DOHH2 (cell line): ENCODE measurements around the gene MANEA.

ENCODE experiments used
- H3F3A ChIP-seq: fragments of 200-600 bp; sonication (generic), shearing (Covaris generic); 2 replicates; pipeline ENCODE4 v1.6.0; 2016; ENCODE audit warnings: antibody characterized with exemption, mild to moderate bottlenecking; ENCODE audit not compliant: control insufficient read depth, insufficient read depth
- H3K27ac ChIP-seq: fragments of 200-600 bp; sonication (generic); 2 replicates; pipeline ENCODE4 v1.5.1; 2014; ENCODE audit warnings: low read depth, mild to moderate bottlenecking, low read length, moderate library complexity
- H3K27me3 ChIP-seq: fragments of 200-600 bp; sonication (generic); 2 replicates; pipeline ENCODE4 v1.6.1; 2014; ENCODE audit warnings: mild to moderate bottlenecking, low read length, mixed read lengths; ENCODE audit not compliant: control insufficient read depth
- H3K36me3 ChIP-seq: fragments of 200-600 bp; sonication (generic); 2 replicates; pipeline ENCODE4 v1.6.1; 2014; ENCODE audit warnings: mild to moderate bottlenecking, low read length, moderate library complexity, mixed read lengths; ENCODE audit not compliant: control insufficient read depth
- H3K4me1 ChIP-seq: fragments of 200-600 bp; sonication (generic); 2 replicates; pipeline ENCODE4 v1.6.1; 2014; ENCODE audit warnings: mild to moderate bottlenecking, low read length, mixed read lengths; ENCODE audit not compliant: control insufficient read depth
- H3K4me2 ChIP-seq: fragments of 200-600 bp; sonication (generic); 2 replicates; pipeline ENCODE4 v1.6.0; 2014; ENCODE audit warnings: mild to moderate bottlenecking, low read length, moderate library complexity
- H3K4me3 ChIP-seq: fragments of 200-600 bp; sonication (generic); 2 replicates; pipeline ENCODE4 v1.5.1; 2014; ENCODE audit warnings: mild to moderate bottlenecking, low read length, mixed read lengths
- H3K79me2 ChIP-seq: fragments of 200-600 bp; sonication (generic); 2 replicates; pipeline ENCODE4 v1.6.1; 2014; ENCODE audit warnings: mild to moderate bottlenecking, low read length, mixed read lengths; ENCODE audit not compliant: control insufficient read depth
- H3K9me2 ChIP-seq: fragments of 200-600 bp; sonication (generic); replicated peaks from 2 replicates; pipeline ENCODE4 v1.6.1; 2014; ENCODE audit warnings: mild to moderate bottlenecking, low read length, mixed read lengths; ENCODE audit not compliant: control insufficient read depth
- H3K9me3 ChIP-seq: fragments of 200-600 bp; sonication (generic); 2 replicates; pipeline ENCODE4 v1.6.1; 2014; ENCODE audit warnings: antibody characterized with exemption, low read length, mixed read lengths; ENCODE audit not compliant: control insufficient read depth, insufficient read depth
- H4K20me1 ChIP-seq: fragments of 200-600 bp; sonication (generic); 2 replicates; pipeline ENCODE4 v1.6.0; 2014; ENCODE audit warnings: low read depth, mild to moderate bottlenecking, antibody characterized with exemption, low read length, moderate library complexity; ENCODE audit not compliant: control insufficient read depth, insufficient read depth
- EZH2phosphoT487 ChIP-seq: fragments of 200-600 bp; sonication (generic); IDR thresholded peaks from 2 replicates; pipeline ENCODE4 v1.6.1; 2017; ENCODE audit warnings: borderline replicate concordance, mild to moderate bottlenecking, antibody characterized with exemption, low read length, moderate library complexity, mixed read lengths
- TF ChIP-seq, protein P1 (sequence below): fragments of 200-600 bp; sonication (generic); IDR thresholded peaks from one replicate; pipeline ENCODE4 v1.5.1; 2014; ENCODE audit warnings: antibody characterized with exemption, mild to moderate bottlenecking, low read depth, low read length; ENCODE audit not compliant: poor library complexity, severe bottlenecking

Gene MANEA

DNA sequence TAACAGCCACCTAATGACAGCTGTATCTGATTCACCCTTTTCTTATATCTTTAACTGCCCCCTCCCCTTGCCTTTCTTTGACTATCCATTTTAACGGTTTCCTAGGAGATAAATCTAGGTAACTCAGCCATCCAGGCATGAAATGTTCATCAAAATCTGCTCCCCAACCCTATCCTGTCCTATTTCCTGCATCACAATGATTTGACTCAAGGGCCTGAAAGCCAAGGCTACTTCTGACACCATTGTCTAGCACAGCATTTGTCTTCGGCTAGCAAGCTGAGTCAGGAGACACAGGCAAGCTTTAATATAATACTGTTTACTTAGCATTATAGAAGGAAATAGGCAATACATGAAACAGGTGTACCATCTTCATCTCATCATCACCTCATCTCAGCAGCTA lies 31.6 kb upstream of the MANEA start:
- H3K79me2 ChIP-seq: no peaks in the 10 kb centered on the region
- no peak overlapping the region for H3K27ac ChIP-seq
- no peaks in the 10 kb centered on the region for H3K9me3 ChIP-seq

DNA sequence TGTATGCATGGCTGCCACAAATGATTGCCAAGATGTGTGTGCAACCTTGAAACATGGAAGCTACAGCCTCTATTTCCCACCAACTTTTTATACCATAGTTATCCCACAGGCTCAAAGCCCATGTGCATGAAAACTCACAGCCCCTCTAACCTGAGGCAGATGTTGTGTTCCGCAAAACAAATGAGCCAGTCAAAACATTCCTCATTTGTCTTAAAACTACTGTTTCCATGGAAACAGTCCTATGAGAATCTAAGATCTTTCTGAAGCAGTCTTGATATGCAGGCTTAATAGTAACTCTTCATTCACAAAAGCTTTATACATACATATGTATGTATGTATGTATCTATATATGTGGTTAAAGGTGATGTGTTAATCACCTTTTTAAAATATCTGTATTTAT lies 31.2 kb upstream of the MANEA start:
- H3K9me2 ChIP-seq: no peaks in the 10 kb centered on the region; the same call in 1 of the 2 replicates
- H3K27me3 ChIP-seq: peaks cover 4% of the 10 kb centered on the region; the same call in 1 of the 2 replicates
- H3K9me3 ChIP-seq: no peaks in the 10 kb centered on the region
- no peak overlapping the region for H3K4me2 ChIP-seq
- no peaks in the 10 kb centered on the region for H3F3A ChIP-seq
- no peaks in the 10 kb centered on the region for H3K36me3 ChIP-seq
- H3K4me3 ChIP-seq: no peak overlapping the region
- no peaks in the 10 kb centered on the region for H4K20me1 ChIP-seq
- H3K79me2 ChIP-seq: no peaks in the 10 kb centered on the region
- TF ChIP-seq EZH2phosphoT487: no peak
- TF ChIP-seq, protein P1, sequence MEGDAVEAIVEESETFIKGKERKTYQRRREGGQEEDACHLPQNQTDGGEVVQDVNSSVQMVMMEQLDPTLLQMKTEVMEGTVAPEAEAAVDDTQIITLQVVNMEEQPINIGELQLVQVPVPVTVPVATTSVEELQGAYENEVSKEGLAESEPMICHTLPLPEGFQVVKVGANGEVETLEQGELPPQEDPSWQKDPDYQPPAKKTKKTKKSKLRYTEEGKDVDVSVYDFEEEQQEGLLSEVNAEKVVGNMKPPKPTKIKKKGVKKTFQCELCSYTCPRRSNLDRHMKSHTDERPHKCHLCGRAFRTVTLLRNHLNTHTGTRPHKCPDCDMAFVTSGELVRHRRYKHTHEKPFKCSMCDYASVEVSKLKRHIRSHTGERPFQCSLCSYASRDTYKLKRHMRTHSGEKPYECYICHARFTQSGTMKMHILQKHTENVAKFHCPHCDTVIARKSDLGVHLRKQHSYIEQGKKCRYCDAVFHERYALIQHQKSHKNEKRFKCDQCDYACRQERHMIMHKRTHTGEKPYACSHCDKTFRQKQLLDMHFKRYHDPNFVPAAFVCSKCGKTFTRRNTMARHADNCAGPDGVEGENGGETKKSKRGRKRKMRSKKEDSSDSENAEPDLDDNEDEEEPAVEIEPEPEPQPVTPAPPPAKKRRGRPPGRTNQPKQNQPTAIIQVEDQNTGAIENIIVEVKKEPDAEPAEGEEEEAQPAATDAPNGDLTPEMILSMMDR: no peak
- H3K4me1 ChIP-seq: no peaks in the 10 kb centered on the region
- no peak overlapping the region for H3K27ac ChIP-seq

More for the DNA sequence above, 31.6 kb upstream of the MANEA start:
- no peak overlapping the region for H3K4me3 ChIP-seq
- no peaks in the 10 kb centered on the region for H3F3A ChIP-seq
- no peaks in the 10 kb centered on the region; the same call in 1 of the 2 replicates for H3K9me2 ChIP-seq
- H3K4me1 ChIP-seq: no peaks in the 10 kb centered on the region
- peaks cover 3% of the 10 kb centered on the region; the same call in 1 of the 2 replicates for H3K27me3 ChIP-seq
- TF ChIP-seq EZH2phosphoT487: no peak
- TF ChIP-seq, protein P1: no peak
- no peaks in the 10 kb centered on the region for H4K20me1 ChIP-seq
- no peak overlapping the region for H3K4me2 ChIP-seq
- no peaks in the 10 kb centered on the region for H3K36me3 ChIP-seq

DNA sequence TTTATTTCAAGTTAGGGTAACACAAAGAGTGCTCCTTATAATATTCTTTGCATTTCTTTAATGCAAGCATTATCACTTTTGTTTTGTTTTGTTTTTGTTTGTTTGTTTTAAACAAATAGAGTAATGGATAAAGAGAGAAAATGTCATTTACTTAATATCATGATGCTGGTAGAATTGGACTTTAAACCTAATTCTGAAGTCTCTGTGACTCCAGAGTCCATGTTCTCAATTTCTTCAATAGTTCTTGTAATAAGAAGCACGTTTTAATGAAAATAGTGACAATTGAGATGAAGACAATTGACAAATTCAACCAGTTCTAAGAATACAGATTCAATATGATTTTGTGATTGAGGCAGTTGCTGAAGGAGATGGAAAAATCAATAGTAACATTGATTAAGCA lies 30.3 kb upstream of the MANEA start:
- Histone ChIP-seq H3K4me3 (no peak overlapping the region), H3F3A (no peaks in the 10 kb centered on the region), H3K27ac (no peak overlapping the region), H3K9me2 (no peaks in the 10 kb centered on the region; the same call in 1 of the 2 replicates), H3K9me3 (no peaks in the 10 kb centered on the region), H3K4me1 (no peaks in the 10 kb centered on the region), H3K36me3 (no peaks in the 10 kb centered on the region), H3K79me2 (no peaks in the 10 kb centered on the region), H4K20me1 (no peaks in the 10 kb centered on the region), H3K27me3 (peaks cover 6% of the 10 kb centered on the region; the same call in 1 of the 2 replicates), H3K4me2 (no peak overlapping the region)
- TF ChIP-seq, protein P1: no peak
- no peak for TF ChIP-seq EZH2phosphoT487
